Endothelial cell of umbilical vein (primary cell): ENCODE results near the gene UROC1.

Source experiments
- EZH2 ChIP-seq: IDR thresholded peaks from 2 replicates; pipeline ENCODE4 v1.6.1; 2012; ENCODE audit warnings: borderline replicate concordance, low read depth, mild to moderate bottlenecking, moderate library complexity, low read length, inconsistent platforms; ENCODE audit not compliant: severe bottlenecking
- JUN ChIP-seq: IDR thresholded peaks from 2 replicates; pipeline ENCODE4 v1.6.1; 2011; ENCODE audit warnings: borderline replicate concordance, low read depth; ENCODE audit not compliant: insufficient read length, insufficient read depth
- POLR2A ChIP-seq: IDR thresholded peaks from 2 replicates; pipeline ENCODE4 v1.6.1; 2012; ENCODE audit warnings: low read depth, mild to moderate bottlenecking, control low read depth, low read length
- POLR2AphosphoS5 ChIP-seq: IDR thresholded peaks from 2 replicates; pipeline ENCODE4 v1.6.1; 2012; ENCODE audit warnings: low read depth, mild to moderate bottlenecking, control low read depth, low read length, moderate library complexity; ENCODE audit not compliant: insufficient read depth
- TF ChIP-seq, protein P1 (sequence below): IDR thresholded peaks from 2 replicates; pipeline ENCODE4 v1.6.1; 2011; ENCODE audit not compliant: insufficient read depth, insufficient read length
- TF ChIP-seq, protein P2 (sequence below), 2 donors: IDR thresholded peaks; 1 replicate in 1 of 2; 2 replicates in 1 of 2; pipeline ENCODE4 v1.5.1; 2011; ENCODE audit warnings: low read length in 2 of 2, mild to moderate bottlenecking in 2 of 2, moderate library complexity in 2 of 2, control low read depth in 1 of 2, inconsistent platforms in 1 of 2, low read depth in 1 of 2; ENCODE audit not compliant: insufficient read depth in 1 of 2; ENCODE audit errors: extremely low read depth in 1 of 2

DNA sequence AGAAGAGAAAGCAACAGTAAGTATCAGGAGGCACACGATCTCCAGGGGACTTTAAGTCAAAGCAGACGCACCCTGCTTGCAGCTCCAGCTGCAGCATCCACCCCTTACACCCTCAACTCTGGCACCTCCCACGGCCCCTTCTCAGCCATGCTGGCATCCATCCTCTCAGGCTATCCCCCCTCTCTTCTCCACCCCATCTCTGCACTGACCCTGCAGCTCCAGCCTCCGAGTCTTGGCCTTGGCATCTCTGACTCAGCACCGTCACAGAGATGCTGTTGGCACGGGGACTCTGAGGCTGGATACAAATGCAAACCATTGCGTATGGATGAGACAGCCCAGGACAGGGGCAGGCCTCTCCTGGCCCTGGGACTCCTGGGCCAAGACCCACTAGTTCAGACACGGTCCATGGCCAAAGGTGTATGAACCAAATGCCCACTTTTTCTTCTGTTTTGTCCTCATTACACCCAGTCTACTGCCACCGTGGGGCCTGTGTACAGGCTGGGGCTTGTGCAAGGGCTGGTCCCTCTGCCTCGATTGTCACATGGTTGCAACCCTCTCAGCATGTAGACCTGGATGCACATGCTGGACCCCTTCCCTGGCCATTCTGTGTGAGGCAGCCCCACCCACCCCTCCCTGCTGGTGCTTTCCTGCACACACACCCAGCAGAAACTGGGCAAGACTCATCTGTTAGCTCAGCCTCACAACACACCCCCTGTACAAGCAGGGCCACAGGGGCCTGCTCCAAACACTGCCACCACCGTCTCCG, 23.2 kb downstream of the UROC1 start:
- TF ChIP-seq, protein P1, sequence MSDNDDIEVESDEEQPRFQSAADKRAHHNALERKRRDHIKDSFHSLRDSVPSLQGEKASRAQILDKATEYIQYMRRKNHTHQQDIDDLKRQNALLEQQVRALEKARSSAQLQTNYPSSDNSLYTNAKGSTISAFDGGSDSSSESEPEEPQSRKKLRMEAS, result no peak
- TF ChIP-seq, protein P2, sequence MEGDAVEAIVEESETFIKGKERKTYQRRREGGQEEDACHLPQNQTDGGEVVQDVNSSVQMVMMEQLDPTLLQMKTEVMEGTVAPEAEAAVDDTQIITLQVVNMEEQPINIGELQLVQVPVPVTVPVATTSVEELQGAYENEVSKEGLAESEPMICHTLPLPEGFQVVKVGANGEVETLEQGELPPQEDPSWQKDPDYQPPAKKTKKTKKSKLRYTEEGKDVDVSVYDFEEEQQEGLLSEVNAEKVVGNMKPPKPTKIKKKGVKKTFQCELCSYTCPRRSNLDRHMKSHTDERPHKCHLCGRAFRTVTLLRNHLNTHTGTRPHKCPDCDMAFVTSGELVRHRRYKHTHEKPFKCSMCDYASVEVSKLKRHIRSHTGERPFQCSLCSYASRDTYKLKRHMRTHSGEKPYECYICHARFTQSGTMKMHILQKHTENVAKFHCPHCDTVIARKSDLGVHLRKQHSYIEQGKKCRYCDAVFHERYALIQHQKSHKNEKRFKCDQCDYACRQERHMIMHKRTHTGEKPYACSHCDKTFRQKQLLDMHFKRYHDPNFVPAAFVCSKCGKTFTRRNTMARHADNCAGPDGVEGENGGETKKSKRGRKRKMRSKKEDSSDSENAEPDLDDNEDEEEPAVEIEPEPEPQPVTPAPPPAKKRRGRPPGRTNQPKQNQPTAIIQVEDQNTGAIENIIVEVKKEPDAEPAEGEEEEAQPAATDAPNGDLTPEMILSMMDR (IDR thresholded peaks at IDR 0.05; ENCODE audit: extremely low read depth in 1 of 2, insufficient read depth in 1 of 2, low read depth in 1 of 2, low read length in 2 of 2), result no peak
- TF ChIP-seq POLR2A, result no peak
- TF ChIP-seq EZH2, result no peak
- no peak for TF ChIP-seq POLR2AphosphoS5
- no peak for TF ChIP-seq JUN
